K562 (cell line): Measurements from ENCODE around the gene TOMM6. TPM values are rescaled to one million over a fixed set of nuclear protein-coding genes. Genes with fewer than 3 reads are reported as not detected.

Experiments
- ADNP ChIP-seq: fragments of 200-800 bp; sonication (Bioruptor generic); IDR thresholded peaks from 2 replicates; pipeline ENCODE4 v1.6.1; 2016; ENCODE audit warnings: missing genetic modification characterization, missing compliant biosample characterization
- GABPA ChIP-seq: fragments of 200-800 bp; sonication (Bioruptor generic); conservative IDR thresholded peaks from 2 replicates; pipeline ENCODE4 v1.6.1; 2016; ENCODE audit warnings: low read depth, missing genetic modification characterization, missing compliant biosample characterization
- HNRNPK ChIP-seq: fragments of 200-400 bp; formaldehyde crosslinking; IDR thresholded peaks from one replicate; pipeline ENCODE4 v1.6.1; 2018; ENCODE audit warnings: mild to moderate bottlenecking, low read depth, low read length; ENCODE audit not compliant: poor library complexity, severe bottlenecking
- HNRNPUL1 ChIP-seq: fragments of 200-400 bp; formaldehyde crosslinking; IDR thresholded peaks from 2 replicates; pipeline ENCODE4 v1.6.1; 2017; ENCODE audit warnings: low read length
- KAT8 ChIP-seq: fragments of 450-650 bp; IDR thresholded peaks from 2 replicates; pipeline ENCODE4 v1.6.1; 2016; ENCODE audit warnings: low read depth, mild to moderate bottlenecking
- KDM1A ChIP-seq, 2 experiments: fragments of 450-650 bp; IDR thresholded peaks; 2 replicates each; pipeline ENCODE4 v1.6.1; 2016; ENCODE audit warnings: mild to moderate bottlenecking in 2 of 2
- KDM2B ChIP-seq: fragments of 250-450 bp; sonication (Bioruptor Pico); IDR thresholded peaks from 2 replicates; pipeline ENCODE4 v1.8.0; 2021; ENCODE audit warnings: mild to moderate bottlenecking, moderate library complexity
- MAFF ChIP-seq: IDR thresholded peaks from 2 replicates; pipeline ENCODE4 v1.6.1; 2012; ENCODE audit warnings: low read length, improper control_type of control experiment
- MEIS2 ChIP-seq: fragments of 450-650 bp; IDR thresholded peaks from 2 replicates; pipeline ENCODE4 v1.6.1; 2014; ENCODE audit warnings: mild to moderate bottlenecking; ENCODE audit not compliant: partially characterized antibody
- POLR2A ChIP-seq: fragments of 450-650 bp; conservative IDR thresholded peaks from 2 replicates; pipeline ENCODE4 v1.6.1; 2016
- SAP30 ChIP-seq: fragments of 200-600 bp; sonication (generic); IDR thresholded peaks from 2 replicates; pipeline ENCODE4 v1.6.1; 2012; ENCODE audit warnings: borderline replicate concordance, low read depth, mild to moderate bottlenecking, moderate library complexity, low read length, control low read depth, inconsistent platforms; ENCODE audit not compliant: insufficient read depth, poor library complexity, severe bottlenecking
- STAG1 ChIP-seq: sonication (generic); formaldehyde crosslinking; IDR thresholded peaks from 2 replicates; pipeline ENCODE4 v1.5.0; 2020; ENCODE audit warnings: missing genetic modification reagents, borderline replicate concordance
- TCF7L2 ChIP-seq: fragments of 150-350 bp; IDR thresholded peaks from 2 replicates; pipeline ENCODE4 v1.6.1; 2016; ENCODE audit warnings: low read depth, mild to moderate bottlenecking, low read length, moderate library complexity
- ZBTB8A ChIP-seq: fragments of 450-650 bp; IDR thresholded peaks from 2 replicates; pipeline ENCODE4 v1.6.1; 2018; ENCODE audit warnings: mild to moderate bottlenecking, moderate library complexity; ENCODE audit not compliant: partially characterized antibody
- ZC3H8 ChIP-seq: fragments of 450-650 bp; IDR thresholded peaks from 2 replicates; pipeline ENCODE4 v1.6.1; 2017
- ZNF431 ChIP-seq: sonication (generic); formaldehyde crosslinking; IDR thresholded peaks from 2 replicates; pipeline ENCODE4 v1.8.0; 2022; ENCODE audit warnings: mild to moderate bottlenecking, missing genetic modification reagents
- ZNF75A ChIP-seq: fragments of 450-650 bp; formaldehyde crosslinking; IDR thresholded peaks from 2 replicates; pipeline ENCODE4 v1.4.0; 2020; ENCODE audit warnings: mild to moderate bottlenecking
- ZNF77 ChIP-seq: fragments of 250-450 bp; sonication (Bioruptor Pico); IDR thresholded peaks from 2 replicates; pipeline ENCODE4 v1.5.0; 2020
- polyA plus RNA-seq, 8 experiments: library from polyadenylated mRNA; depleted of rRNA in 4 of 8; stranded (reverse) in 5 of 8; unstranded in 3 of 8; fragments of >200 nt; fragmentation: Nextera tagmentation in 2 of 8; fragmentation: Illumina TruSeq in 1 of 8; extraction: Ambion mirVana in 2 of 8; extraction: Trizol in 1 of 8; gene quantifications; 2 replicates each; pipeline versions ENCODE4 v1.2.1 to v1.2.3, GENCODE V29; 2011 to 2014; ENCODE audit warnings: inconsistent platforms in 1 of 8, missing spikeins in 1 of 8
- total RNA-seq, 7 experiments: library from RNA; depleted of rRNA in 6 of 7; stranded (reverse); fragments of >200 nt in 6 of 7; fragmentation: Illumina TruSeq in 2 of 7; extraction: Trizol in 2 of 7; gene quantifications; 2 replicates each; pipeline versions ENCODE4 v1.2.1 to v1.2.3, GENCODE V29; 2011 to 2021; ENCODE audit warnings: low replicate concordance in 1 of 7
- TF ChIP-seq, protein P1 (sequence below): sonication (generic); formaldehyde crosslinking; IDR thresholded peaks from 2 replicates; pipeline ENCODE4 v1.9.0; 2022; ENCODE audit warnings: mild to moderate bottlenecking, missing genetic modification reagents
- TF ChIP-seq, protein P2 (sequence below): fragments of 250-450 bp; sonication (Bioruptor Pico); IDR thresholded peaks from 2 replicates; pipeline ENCODE4 v1.8.0; 2022; ENCODE audit warnings: moderate library complexity, mild to moderate bottlenecking, inconsistent platforms

TOMM6 gene
- total and polyA plus RNA-seq, 9 of the 15 experiments (the other 6 are each of a cell fraction or from before 2014, with no cell fraction given): 380 to 2,097 (median 1,065) TPM

DNA sequence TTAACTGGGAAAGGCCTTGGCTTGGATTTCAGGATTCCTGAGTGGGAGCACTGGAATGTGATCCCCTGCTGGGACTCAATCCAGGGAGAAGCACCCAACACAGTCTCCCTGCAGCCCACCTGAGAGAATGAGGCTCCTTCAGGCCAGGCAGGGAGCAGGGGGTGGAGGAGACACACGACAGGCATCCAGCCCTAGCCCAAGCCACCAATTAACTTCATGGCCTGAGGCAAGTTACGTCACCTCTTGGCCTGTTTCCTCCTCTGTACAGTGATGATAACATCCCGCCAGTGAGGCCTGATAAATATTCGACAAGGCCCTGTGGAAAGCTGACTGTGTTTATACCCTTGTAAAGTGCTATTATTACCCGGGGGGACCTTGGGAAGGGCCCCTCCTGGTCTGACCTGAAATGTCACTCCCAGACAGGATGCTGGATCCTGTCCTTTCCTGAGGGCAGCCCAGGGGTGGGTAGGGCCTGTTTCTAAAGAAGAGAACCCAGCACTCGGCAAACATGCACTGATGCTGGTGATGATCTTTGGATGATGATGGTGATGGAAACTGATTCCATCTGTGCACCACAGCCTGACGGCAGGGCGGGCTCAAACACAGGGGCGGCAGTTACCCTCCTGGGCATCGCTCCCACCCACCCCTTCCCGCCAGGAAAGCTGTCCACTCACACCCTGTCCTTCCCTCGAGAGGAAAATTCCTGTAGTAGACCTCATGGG, 20.2 kb upstream of the TOMM6 start (continued):
- no peak for TF ChIP-seq STAG1 (CRISPR knock-in tag)
- no peak for TF ChIP-seq KDM2B (CRISPR knock-in tag)
- TF ChIP-seq, protein P1, sequence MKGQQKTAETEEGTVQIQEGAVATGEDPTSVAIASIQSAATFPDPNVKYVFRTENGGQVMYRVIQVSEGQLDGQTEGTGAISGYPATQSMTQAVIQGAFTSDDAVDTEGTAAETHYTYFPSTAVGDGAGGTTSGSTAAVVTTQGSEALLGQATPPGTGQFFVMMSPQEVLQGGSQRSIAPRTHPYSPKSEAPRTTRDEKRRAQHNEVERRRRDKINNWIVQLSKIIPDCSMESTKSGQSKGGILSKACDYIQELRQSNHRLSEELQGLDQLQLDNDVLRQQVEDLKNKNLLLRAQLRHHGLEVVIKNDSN (CRISPR knock-in tag): no peak
- TF ChIP-seq ADNP (tag): no peak
- no peak for TF ChIP-seq HNRNPUL1
- no peak for TF ChIP-seq TCF7L2
- no peak for TF ChIP-seq ZBTB8A
- TF ChIP-seq MEIS2: peak; percentile 48
- no peak for TF ChIP-seq GABPA (tag)
- no peak for TF ChIP-seq KAT8
- no peak for TF ChIP-seq ZNF75A (CRISPR knock-in tag)
- no peak for TF ChIP-seq HNRNPK
- no peak for TF ChIP-seq ZC3H8
- TF ChIP-seq, protein P2, sequence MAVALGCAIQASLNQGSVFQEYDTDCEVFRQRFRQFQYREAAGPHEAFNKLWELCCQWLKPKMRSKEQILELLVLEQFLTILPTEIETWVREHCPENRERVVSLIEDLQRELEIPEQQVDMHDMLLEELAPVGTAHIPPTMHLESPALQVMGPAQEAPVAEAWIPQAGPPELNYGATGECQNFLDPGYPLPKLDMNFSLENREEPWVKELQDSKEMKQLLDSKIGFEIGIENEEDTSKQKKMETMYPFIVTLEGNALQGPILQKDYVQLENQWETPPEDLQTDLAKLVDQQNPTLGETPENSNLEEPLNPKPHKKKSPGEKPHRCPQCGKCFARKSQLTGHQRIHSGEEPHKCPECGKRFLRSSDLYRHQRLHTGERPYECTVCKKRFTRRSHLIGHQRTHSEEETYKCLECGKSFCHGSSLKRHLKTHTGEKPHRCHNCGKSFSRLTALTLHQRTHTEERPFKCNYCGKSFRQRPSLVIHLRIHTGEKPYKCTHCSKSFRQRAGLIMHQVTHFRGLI (CRISPR knock-in tag): no peak
- no peak for TF ChIP-seq ZNF77 (CRISPR knock-in tag)
- no peak for TF ChIP-seq ZNF431 (CRISPR knock-in tag)
- TF ChIP-seq KDM1A (IDR thresholded peaks at IDR 0.05): no peak
- no peak for TF ChIP-seq MAFF
- no peak for TF ChIP-seq POLR2A
- TF ChIP-seq SAP30: no peak
- TF ChIP-seq, all 486 proteins: peak for 41
